Ramos (cell line): ENCODE results near the gene CPED1.

ENCODE experiments used
- in situ Hi-C: fragments of 300-500 bp; cut with MboI; formaldehyde crosslinking; loops from one replicate; pipeline ENCODE4 v1.14.3; 2022; ENCODE audit warnings: low sequenced_read_pairs; ENCODE audit not compliant: unreplicated experiment

The CPED1 gene

DNA sequence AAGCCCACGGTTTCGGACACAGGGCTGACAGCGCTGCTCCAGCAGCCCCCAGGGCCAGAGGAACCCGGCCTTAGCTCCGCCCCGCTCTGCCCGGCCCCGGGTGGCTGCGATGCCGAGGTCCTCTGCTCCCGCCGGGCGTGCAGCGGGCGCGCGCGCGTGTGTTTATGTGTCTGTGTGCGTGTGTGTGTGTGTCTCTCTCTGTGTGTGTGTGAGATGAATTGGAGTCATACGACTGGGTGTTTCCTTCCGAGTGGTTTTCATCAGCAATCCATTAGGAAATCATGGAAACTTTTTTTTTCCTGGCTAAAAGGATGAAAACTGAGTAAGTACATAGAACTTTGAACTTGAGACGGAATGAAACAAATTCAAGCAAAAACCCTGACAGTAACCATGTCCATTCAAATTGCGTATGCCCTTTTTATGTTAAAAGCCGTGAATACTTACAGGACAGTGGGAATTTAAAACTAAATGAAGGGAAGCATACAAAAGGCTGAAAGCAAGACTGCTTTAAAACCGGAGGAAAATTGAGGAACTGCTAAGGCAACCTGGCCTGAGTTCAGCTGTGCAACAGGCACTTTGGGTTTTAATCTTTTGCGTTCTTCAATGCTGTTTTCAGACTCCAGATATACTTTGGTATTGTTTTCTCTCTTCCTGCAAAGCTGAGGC lies at the start of gene CPED1:
Gene CPED1 (plus strand): TSS at position 121 of the 666 bp plus-strand sequence. CDS start 911 bp downstream, outside the sequence.
- in situ Hi-C loops = loop anchor here (10.0 kb wide), 1 partner anchor 116 kb away; no protein-coding TSS in a partner anchor

DNA sequence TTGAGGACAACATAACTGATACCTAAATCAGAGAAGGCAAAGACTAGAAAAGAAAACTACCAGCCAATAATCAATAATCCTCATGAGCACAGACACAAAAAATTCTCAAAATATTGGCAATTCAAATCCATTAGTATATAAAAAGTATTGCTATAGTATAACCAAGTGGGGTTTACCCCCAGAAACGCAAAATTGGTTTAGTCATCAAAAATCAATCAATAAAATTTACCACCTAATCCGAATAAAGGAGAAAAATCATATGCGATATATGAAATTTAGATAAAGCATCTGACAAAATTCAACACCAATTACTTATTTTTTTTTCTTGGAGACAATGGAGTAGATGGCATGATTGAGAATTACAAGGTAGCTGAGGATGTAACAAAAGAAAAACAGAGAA lies 49.2 kb upstream of the CPED1 start:
- in situ Hi-C loops = no loop called here

DNA sequence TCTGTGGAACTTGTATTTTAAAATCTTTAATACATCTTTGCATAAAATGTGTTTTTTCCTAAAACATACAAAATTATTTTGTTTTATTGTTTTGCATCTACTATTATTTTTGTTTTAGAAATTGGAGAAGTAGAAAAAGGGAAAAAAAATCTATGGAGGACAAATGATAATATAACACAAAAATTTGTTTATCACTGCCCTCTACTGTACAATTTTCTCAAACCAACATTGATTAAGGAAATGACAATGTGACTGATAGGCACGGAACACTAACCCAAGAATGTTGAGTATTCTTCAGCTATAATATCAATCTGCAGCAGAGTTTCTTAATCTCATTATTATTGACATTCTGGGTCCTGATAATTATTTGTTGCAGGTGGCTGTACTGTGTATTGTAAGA lies 47.4 kb upstream of the CPED1 start:
- in situ Hi-C loops = no loop called here

DNA sequence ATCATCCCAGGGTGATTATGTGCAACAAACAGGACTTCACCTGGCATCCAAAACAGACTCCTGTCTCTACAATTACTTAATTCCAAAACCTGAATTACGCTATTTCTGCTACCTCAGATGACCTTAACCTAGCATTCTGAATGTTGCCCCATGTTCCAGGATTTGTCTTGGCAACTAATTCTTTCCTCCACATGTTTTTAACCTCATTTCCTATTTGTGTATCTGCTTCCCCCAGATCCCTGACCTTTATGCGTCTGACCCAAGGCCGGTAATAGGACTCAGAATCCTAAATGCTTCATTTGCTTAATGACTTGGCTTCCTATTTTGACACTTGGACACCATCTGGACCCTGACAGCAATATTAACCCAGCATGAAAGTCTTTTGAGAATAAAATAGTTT lies 46.7 kb upstream of the CPED1 start:
- in situ Hi-C loops = no loop called here

DNA sequence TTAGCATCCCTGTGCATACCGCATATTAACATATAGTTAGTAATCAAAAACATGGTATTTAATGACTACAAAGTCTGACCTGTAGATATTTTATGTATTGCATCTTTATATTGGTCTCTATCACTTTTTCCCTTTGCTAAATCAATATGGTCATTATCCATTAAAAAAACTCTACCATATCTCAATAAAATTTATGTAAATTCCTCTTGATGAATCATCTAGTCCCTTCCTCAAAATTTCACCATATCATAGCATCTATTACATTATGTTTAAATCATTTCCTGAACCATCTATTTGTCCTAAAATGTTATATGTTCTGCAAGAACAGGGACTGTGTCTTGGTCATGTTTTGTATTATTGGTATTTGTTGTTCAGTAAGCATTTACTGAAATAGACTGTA lies 45.6 kb upstream of the CPED1 start:
- in situ Hi-C loops = no loop called here

DNA sequence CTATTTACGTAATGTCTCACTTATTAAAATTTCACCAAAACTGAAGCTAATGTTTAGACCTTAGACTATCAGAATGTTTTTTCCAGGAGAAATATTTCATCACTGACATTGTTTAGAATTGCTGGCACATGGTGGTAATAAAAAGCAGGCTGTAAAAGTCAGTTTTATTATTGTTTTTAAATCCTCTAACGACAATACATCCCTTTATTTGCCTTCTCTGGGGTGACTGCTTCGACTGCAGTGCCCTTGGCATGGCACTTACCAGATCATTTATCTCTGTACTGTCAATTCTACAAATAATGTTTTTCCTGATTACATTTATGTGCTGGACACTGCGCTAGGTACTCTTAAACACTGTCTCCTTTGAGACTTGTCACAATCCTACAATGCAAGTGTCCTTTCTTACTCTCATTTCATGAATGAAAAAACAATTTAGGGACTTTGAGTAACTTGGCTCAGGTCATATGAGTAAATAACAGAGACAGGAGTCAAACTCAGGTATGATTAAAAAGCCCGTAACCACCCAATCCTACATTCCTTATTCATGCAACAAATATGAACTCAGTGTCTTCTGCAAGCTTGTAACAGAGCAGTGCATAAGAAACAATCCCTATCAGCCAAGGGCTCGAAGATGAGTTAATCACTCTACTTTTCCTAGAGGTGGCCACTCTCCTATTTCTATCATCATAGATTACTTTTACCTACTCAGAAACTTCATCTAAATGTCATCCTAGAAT lies 43.5 kb upstream of the CPED1 start:
- in situ Hi-C loops = no loop called here

DNA sequence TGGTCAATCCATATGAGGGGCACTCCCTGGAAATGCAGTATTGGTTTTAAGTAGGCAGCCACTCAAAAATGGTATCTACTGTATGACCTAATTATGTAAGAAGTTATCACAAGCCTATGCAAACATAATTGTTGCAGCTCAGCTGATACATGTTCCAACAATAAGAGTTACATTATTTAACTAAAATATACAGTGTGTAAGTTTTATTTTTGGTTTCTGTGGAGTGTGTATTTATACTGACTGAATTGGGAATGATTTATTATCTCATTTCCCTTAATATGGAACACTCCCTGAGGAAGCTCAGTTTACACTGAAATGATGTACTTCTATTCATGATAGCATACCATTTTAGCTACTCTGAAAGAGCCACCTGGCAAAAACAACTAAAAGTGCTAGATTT lies 40.5 kb upstream of the CPED1 start:
- in situ Hi-C loops = no loop called here

DNA sequence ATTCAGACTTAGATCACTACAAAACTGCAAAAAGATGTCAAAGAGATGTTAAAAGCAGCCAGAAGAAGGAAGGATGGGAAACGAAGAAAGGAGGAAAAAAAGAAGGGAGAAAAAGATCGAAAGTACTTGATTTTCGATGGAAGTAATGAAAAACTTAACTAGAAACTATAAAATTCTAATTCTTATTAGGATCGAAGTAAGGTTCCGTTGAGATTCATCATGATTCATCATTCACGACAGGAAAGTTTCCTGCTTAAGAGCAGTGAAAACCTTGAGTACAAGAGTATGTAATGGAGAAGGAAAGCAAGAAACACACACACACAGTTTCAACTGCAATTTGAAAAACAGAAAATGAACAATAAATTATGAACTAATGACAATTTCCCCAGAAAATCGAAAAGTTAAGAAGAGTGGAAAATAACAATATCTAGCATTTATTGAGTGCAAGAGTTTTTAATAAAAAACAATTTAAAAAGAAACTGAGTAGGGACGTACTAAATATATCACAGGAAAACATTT lies 39.1 kb upstream of the CPED1 start:
- in situ Hi-C loops = no loop called here

DNA sequence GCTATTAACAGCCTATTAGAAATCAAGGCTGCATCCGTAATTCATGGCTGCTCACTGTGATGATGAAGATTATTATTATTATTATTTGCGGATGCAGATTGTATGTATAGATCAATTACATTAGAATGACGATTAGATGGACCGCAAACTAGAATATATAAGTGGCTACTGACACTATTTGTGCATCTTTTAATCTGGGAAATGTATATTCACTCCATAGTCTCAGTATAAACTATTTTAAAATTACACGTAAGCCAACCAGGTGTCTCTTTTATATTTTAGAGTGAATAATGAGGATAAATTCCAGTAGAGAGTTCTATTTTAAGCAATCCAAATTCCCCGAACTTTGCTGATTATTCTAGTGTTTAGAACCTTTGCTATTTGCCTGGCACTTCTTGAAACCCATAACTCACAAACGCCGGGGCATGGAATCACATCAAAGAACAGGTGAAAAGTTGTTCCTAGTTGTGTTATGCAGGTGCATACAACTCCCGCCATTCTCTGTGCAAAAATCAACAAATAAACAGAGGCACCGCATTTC lies 38.4 kb upstream of the CPED1 start:
- in situ Hi-C loops = loop anchor here (25.0 kb wide), 1 partner anchor 437 kb away; the partner anchor contains the start of gene FAM3C

DNA sequence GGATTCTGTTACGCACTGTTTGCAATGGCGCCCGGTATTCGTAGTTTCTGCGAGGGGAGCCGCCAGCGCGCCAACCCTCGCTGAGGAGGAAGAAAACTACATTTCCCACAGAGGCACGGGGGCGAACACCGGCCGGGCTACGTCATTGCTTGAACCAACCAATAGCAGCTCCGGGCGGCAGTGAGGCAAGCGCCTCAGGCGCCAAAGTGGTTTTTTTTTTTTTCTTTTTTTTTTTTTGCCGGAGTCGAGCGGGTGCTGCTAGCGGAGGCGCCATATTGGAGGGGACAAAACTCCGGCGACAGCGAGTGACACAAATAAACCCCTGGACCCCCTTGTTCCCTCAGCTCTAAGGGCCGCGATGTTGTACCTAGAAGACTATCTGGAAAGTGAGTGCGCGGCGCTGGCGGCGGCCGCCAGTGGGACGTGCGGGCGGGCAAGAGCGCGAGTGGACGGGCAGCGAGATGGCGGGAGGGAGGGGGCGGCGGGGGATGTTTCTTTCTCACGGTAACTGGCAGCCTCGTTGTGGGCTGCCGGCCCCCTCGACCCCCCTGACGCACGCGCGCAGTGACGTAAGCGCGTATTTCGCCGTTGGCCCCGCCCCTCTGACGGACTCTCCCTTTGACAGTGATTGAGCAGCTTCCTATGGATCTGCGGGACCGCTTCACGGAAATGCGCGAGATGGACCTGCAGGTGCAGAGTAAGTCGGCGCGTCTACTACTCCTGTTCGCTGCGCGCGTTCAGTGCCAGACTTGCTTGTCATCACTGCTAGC lies 37.8 kb upstream of the CPED1 start, which contains the start of gene ING3:
Gene ING3 (plus strand): TSS at position 239 of the 770 bp plus-strand sequence. CDS start 120 bp downstream, at position 359.
- in situ Hi-C loops = loop anchor here (25.0 kb wide), 1 partner anchor 437 kb away; the partner anchor contains the start of gene FAM3C

DNA sequence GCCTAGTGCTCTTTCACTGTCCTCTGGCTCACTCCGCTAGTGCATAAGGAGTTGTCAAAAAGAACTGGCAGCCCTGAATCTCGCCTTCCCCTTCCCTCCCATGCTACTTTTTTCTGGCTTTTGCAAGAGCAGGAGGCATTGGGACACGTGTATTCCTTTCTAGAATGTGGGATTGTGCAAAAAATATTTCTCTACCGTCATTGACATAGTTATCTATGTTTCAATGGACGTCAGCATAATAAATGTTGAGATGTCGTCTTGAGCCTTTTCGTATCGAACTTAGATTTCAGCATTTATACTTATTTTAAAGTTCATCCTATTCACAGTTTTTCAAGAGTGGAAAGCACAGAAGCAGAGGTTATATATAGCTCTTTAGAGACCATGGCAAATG lies 37.2 kb upstream of the CPED1 start:
- in situ Hi-C loops = loop anchor here (25.0 kb wide), 1 partner anchor 436 kb away; the partner anchor contains the start of gene FAM3C

DNA sequence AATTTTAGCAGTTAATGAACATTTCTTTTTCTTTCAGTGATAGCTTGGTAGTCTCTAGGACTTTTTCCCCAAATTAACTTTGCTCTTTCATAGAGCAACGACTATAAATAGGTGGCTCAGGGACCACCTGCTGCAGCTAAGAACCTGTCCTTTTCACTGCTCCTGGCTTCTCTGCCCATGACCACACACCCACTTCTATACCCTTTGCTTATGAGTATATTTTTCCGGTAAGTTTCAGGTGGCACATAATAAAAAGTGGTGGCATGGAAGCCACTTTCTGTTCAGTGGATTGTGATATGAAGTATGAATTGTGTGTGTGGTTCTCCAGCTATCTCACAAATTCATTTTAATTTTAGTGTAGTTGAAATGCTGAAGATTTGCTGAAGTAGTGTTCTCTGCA lies 36.7 kb upstream of the CPED1 start:
- in situ Hi-C loops = loop anchor here (25.0 kb wide), 1 partner anchor 435 kb away; the partner anchor contains the start of gene FAM3C

DNA sequence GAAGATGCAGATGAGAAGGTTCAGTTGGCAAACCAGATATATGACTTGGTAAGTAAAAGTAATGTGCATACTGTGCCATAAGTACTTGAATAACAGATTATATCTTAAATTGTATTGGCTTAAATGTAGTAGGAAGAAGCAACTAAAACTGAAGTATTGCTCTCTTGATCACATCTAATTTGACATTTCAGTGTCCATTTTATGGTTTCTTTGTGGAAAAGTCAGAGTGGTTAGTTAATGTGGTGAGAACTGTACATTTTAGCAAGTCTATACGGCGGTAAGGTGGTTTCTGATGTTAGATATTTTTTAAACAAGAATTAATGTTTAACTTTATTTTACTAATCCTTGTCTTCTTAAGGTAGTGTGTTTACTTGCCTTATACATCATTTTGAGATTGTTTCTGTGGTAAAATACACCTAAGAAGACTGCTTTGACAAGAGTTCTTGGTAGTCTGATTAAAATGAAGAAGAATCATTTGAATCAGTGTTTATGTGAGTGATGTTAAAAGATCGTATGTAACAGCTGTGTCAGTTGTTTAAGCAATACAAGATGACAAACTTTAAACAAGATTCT lies 32.8 kb upstream of the CPED1 start:
- in situ Hi-C loops = loop anchor here (25.0 kb wide), 1 partner anchor 432 kb away; the partner anchor contains the start of gene FAM3C

DNA sequence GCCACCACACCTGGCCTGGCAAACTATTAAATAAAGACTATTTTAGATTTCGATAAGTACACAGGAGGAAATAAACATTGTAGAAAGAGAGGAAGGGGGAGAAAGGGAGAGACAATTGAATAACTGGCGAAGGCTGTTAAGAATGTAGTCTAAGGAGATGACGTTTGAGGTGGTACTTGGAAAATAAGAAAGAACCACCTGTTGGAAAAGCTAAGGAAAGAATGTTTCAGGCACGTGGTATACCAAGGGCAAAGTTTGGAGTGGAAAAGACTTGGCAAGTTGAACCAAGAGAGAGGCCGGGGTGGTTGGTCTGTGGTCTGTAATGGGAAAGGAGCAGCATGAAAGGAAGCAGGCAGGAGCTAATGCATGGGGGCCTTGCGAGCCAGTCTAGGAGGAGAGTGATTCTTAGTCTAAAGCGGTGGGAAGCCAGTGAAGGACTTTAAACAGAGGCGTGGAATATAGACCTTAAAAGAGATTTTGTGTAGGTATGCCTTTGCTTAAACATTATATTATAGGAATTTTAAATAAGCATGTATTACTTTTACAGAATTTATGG lies 28.5 kb upstream of the CPED1 start:
- in situ Hi-C loops = loop anchor here (25.0 kb wide), 1 partner anchor 427 kb away; the partner anchor contains the start of gene FAM3C

DNA sequence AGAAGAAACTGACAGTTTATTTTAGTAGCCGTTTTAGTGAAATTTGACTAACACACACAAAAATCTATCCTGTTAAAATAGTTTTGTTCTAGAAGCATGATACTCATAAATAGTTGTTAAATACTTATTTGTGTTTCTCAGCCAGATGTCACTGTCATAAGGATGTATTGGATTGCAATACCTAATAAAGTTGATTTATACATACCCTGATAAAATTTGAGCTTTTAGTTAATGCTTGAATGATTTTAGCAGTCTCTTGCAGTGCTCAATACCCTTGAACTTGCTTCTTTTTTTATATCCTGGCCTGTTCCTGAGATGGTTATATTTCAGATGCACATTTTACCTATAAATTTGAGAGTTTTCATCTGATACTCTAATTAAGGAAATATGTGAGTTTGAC lies 27.8 kb upstream of the CPED1 start:
- in situ Hi-C loops = loop anchor here (25.0 kb wide), 1 partner anchor 427 kb away; the partner anchor contains the start of gene FAM3C

DNA sequence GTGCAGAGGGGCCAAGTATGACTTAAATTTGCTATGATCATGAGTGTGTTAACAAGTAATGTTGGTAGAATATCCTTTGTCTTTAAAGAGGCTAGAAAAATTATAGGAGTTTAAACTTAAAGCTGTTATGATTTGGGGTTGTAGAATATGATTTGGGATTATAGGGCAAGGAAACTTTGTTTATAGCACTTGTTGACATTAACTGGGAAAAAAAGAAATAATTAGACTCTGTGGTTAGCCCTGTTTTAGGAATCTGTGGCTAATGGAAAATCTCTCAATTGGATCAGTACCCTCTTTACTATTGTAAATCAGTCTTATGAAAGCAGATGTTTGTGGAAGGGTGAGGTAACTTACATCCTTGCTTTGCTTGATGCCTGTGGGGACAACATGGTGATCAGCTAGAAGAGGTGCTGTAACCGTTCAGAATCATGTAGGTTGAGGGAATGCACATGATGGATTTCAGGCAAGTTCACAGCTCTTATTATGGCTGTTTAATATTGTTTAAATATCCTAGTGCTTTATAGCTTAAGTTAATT lies 26.8 kb upstream of the CPED1 start:
- in situ Hi-C loops = loop anchor here (25.0 kb wide), 1 partner anchor 426 kb away; the partner anchor contains the start of gene FAM3C

DNA sequence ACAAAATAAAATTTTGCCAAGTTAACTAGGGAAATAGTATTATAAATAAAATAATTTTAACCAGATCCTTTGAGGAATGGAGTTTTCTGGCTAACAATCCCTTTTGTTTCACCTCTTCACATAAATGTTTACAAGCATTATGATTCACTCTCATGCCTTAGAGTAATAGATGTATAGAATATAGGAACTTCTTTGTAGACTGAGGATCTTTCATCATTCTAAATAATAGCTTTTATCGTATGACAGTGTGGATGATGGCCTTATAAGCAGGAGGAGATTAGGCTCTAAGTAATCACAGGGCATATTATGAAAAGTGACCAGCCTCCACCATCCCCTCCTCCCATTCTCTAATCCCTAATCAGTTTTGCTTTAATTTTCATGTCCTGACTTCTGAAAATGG lies 24.4 kb upstream of the CPED1 start:
- in situ Hi-C loops = loop anchor here (25.0 kb wide), 1 partner anchor 423 kb away; the partner anchor contains the start of gene FAM3C

DNA sequence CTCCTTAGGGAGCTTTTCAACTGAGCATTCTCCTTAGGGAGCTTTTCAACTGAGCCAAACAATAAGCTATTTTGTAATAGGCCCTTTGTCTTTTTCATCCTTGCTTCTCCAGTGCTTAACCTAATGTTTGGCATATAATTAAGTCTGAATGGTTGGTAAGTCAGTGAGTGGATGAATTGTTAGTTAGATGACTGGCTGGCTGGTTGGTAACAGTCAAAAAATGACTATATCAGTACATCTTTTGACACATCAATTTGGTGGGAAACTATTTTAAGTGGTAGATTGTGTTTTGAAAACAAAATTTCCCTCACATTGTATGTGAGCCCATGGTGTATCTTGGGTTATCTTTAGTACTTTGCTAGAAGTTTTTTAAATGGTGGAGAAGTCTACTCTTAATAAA lies 21.6 kb upstream of the CPED1 start:
- in situ Hi-C loops = loop anchor here (25.0 kb wide), 1 partner anchor 420 kb away; the partner anchor contains the start of gene FAM3C

DNA sequence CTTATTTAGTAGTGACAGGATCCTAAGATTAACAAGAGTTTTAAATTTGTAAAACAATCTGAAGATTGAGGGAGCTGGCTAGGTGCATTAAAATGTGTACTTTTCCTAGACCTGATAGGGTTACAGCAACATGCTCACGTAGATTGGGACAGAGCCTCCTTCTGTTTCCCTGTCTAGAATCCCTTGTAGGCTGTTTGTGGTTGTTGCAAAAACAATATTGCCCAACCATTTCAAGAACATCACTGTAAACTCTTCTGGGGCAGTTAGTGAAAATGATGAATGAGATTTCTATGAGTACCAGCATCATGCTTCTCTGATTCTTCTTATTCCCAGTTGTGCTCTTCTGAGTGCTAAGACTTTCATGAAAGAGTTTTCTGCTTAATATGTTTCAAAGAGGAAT lies 14.7 kb upstream of the CPED1 start:
- in situ Hi-C loops = loop anchor here (25.0 kb wide), 1 partner anchor 413 kb away; the partner anchor contains the start of gene FAM3C
